HL-60 (cell line): ENCODE measurements around the gene OR5D16.

Source experiments
- DNase-seq, 2 experiments: peaks; one replicate each; pipeline ENCODE4 v3.0.0-alpha.2; 2010 to 2020; ENCODE audit warnings: low read depth in 1 of 2, low spot score in 1 of 2
- H3K27ac ChIP-seq: fragments of 250-450 bp; sonication (Bioruptor Pico); replicated peaks from 2 replicates; pipeline ENCODE4 v1.5.1; 2020; ENCODE audit warnings: mild to moderate bottlenecking, moderate library complexity
- H3K27me3 ChIP-seq: fragments of 250-450 bp; sonication (Bioruptor Pico); 2 replicates; pipeline ENCODE4 v1.5.1; 2021; ENCODE audit warnings: mild to moderate bottlenecking, moderate library complexity; ENCODE audit not compliant: insufficient read depth, poor library complexity, severe bottlenecking
- H3K4me3 ChIP-seq: replicated peaks from 2 replicates; pipeline ENCODE4 v1.5.1; 2011; ENCODE audit warnings: mild to moderate bottlenecking, control low read depth, low read length; ENCODE audit not compliant: insufficient read depth
- CTCF ChIP-seq: IDR thresholded peaks from one replicate; pipeline ENCODE4 v1.5.1; 2011; ENCODE audit warnings: low read length, control low read depth, inconsistent platforms; ENCODE audit not compliant: insufficient read depth
- GABPA ChIP-seq: IDR thresholded peaks from 2 replicates; pipeline ENCODE4 v1.6.1; 2012; ENCODE audit warnings: low read depth
- POLR2AphosphoS5 ChIP-seq: IDR thresholded peaks from 2 replicates; pipeline ENCODE4 v1.6.1; 2012; ENCODE audit warnings: low read depth
- SPI1 ChIP-seq: IDR thresholded peaks from 2 replicates; pipeline ENCODE4 v1.6.1; 2012; ENCODE audit warnings: low read depth, mild to moderate bottlenecking, borderline replicate concordance
- long read RNA-seq: library from polyadenylated mRNA; unstranded; transcript quantifications from one replicate; pipeline ENCODE4 v2.0.0, GENCODE V29; 2020
- TF ChIP-seq, protein P1 (sequence below): IDR thresholded peaks from 2 replicates; pipeline ENCODE4 v1.6.1; 2012; ENCODE audit warnings: low read depth; ENCODE audit not compliant: insufficient replicate concordance

OR5D16 gene
- long read RNA-seq: 0 reads

DNA sequence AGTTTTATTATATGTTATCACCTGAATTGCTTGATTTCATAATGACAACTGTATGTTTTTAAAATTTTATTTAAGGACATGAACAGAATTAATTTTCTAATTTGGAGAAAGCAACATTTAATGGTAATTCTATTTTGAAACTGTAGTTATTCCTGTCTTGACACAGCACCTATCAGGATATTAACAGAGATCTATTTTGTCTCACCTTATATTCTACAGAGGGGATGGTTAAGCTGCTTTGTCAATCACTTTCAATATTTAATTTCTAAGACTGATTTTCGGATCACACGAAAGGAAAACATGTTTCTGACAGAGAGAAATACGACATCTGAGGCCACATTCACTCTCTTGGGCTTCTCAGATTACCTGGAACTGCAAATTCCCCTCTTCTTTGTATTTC, at the start of gene OR5D16:
TSS of gene OR5D16 (plus strand) at position 301 of the 400 bp plus-strand sequence. CDS start at position 301, 0 bp downstream.
- Histone ChIP-seq H3K4me3 (no peak within 1 kb of the TSS), H3K27me3 (no peaks in the 10 kb centered on the region), H3K27ac (no peak within 1 kb of the TSS)
- TF ChIP-seq, protein P1, sequence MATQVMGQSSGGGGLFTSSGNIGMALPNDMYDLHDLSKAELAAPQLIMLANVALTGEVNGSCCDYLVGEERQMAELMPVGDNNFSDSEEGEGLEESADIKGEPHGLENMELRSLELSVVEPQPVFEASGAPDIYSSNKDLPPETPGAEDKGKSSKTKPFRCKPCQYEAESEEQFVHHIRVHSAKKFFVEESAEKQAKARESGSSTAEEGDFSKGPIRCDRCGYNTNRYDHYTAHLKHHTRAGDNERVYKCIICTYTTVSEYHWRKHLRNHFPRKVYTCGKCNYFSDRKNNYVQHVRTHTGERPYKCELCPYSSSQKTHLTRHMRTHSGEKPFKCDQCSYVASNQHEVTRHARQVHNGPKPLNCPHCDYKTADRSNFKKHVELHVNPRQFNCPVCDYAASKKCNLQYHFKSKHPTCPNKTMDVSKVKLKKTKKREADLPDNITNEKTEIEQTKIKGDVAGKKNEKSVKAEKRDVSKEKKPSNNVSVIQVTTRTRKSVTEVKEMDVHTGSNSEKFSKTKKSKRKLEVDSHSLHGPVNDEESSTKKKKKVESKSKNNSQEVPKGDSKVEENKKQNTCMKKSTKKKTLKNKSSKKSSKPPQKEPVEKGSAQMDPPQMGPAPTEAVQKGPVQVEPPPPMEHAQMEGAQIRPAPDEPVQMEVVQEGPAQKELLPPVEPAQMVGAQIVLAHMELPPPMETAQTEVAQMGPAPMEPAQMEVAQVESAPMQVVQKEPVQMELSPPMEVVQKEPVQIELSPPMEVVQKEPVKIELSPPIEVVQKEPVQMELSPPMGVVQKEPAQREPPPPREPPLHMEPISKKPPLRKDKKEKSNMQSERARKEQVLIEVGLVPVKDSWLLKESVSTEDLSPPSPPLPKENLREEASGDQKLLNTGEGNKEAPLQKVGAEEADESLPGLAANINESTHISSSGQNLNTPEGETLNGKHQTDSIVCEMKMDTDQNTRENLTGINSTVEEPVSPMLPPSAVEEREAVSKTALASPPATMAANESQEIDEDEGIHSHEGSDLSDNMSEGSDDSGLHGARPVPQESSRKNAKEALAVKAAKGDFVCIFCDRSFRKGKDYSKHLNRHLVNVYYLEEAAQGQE: no peak
- DNase-seq: no peak

GRCh38 chr11:55791606-55792005, 46.9 kb upstream of the OR5D16 start:
- H3K27me3 ChIP-seq: no peaks in the 10 kb centered on the region
- TF ChIP-seq CTCF: no peak
- TF ChIP-seq, protein P1: no peak
- TF ChIP-seq GABPA: no peak
- TF ChIP-seq SPI1: no peak
- TF ChIP-seq POLR2AphosphoS5: no peak
- H3K27ac ChIP-seq: no peak overlapping the region
- no peak for DNase-seq
- no peak overlapping the region for H3K4me3 ChIP-seq

DNA sequence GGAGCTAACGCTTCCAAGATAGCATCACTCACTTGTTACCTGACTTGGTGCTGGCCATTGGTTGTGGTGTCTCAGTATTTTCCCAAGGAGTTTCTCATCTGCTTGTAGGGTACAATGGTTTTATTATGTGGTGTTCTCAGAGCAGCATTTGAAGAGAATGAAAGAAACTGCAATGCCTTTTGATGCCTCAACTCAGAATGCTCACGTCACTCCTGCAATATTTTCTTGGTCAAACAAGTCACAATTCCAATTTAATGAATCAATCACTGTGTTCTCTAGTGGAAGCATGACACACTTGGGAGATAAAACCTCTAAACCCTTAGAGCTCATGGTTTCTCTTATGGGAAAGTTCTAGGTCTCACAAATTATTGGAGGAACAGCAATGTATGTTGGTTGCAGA, 45.2 kb upstream of the OR5D16 start:
- H3K27me3 ChIP-seq: no peaks in the 10 kb centered on the region
- TF ChIP-seq POLR2AphosphoS5 (no peak), CTCF (no peak), GABPA (no peak), SPI1 (no peak)
- TF ChIP-seq, protein P1: no peak
- no peak overlapping the region for H3K4me3 ChIP-seq
- H3K27ac ChIP-seq: no peak overlapping the region
- no peak for DNase-seq

- Histone ChIP-seq H3K27me3 (no peaks in the 10 kb centered on the region), H3K27ac (no peak within 1 kb of the TSS), H3K4me3 (no peak within 1 kb of the TSS)
- no peak for DNase-seq
- no peak for TF ChIP-seq CTCF
- no peak for TF ChIP-seq GABPA
- no peak for TF ChIP-seq SPI1
- no peak for TF ChIP-seq POLR2AphosphoS5
Measured at GRCh38 chr11:55795256-55795655, 43.3 kb upstream of the OR5D16 start, which contains the start of gene OR5D14. OR5D14 (plus strand) TSS chr11:55795556; CDS start chr11:55795556, 0 bp downstream.
